Left renal pelvis (tissue), 4 donors: Measurements from ENCODE around the gene IGSF8. TPM values are rescaled to one million over a fixed set of nuclear protein-coding genes. Genes with fewer than 3 reads are reported as not detected.

ENCODE experiments used
- DNase-seq, 4 donors: peaks; one replicate each; pipeline ENCODE4 v3.0.0-alpha.2; 2013; ENCODE audit warnings: low read depth in 4 of 4, low spot score in 3 of 4
- polyA plus RNA-seq, 4 donors: library from polyadenylated mRNA; unstranded; fragments of 120-200 nt; gene quantifications; one replicate each; pipeline ENCODE4 v1.2.1, GENCODE V29; 2013; ENCODE audit not compliant: insufficient read length in 4 of 4

Gene IGSF8
- polyA plus RNA-seq, 4 donors = 18.3 to 40.3 (median 28.7) TPM

- no peak for DNase-seq
These were observed 5.9 kb downstream of the IGSF8 start for GRCh38 chr1:160092366-160093068.

DNA sequence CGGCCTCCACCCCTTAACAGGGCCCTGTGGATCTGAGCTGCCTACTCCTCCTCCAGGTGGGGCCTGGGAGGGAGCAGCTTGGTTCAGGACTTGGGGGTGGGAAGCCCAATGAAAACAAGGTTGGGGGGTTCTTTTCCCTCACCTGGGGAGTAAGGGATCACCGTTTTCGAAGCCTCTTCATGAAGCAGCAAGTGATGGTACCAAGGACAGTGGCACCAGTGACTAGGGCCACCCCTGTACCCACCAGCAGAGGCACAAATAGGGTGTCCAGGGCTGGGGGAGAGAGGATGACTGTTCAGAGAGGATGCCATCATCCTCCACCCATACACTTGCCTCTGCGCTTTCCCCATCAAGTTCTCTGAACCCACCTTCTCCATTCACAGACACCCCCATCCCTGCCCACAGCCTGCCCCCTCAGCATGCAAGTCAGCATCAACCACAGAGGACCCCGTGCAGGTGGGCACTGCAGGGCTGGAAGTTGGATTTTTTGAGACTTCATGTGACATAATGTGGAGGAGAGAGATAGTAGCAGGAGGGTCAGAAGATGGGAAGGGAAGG is 6.7 kb downstream of the IGSF8 start:
- DNase-seq = no peak

GRCh38 chr1:160090760-160091159 is 7.7 kb downstream of the IGSF8 start:
- DNase-seq = no peak

- no peak for DNase-seq
These were observed 8.5 kb downstream of the IGSF8 start for GRCh38 chr1:160089883-160090282.

- DNase-seq = no peak
These were observed 11.2 kb downstream of the IGSF8 start for GRCh38 chr1:160087118-160087662.

DNA sequence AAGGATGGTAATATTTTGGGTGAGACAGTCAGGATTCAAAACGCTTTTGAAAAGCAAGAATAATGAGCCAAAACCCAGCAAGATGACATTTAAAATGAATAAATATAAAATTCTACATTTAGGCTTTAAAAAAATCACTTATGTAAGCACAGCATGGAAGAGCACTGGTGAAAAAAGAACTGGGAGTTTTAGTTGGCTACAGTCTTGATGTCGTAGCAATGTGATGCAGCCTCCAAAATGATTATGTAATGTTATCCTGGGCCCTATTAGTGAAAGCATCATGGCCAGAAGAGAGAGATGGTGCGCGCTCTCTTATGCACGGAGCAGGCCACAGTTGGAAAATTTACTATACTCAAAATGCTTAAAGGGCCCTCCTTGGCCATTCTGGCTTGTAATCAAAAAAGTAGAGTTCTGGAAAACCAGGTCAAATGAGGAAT is 11.9 kb downstream of the IGSF8 start:
- DNase-seq = no peak

DNA sequence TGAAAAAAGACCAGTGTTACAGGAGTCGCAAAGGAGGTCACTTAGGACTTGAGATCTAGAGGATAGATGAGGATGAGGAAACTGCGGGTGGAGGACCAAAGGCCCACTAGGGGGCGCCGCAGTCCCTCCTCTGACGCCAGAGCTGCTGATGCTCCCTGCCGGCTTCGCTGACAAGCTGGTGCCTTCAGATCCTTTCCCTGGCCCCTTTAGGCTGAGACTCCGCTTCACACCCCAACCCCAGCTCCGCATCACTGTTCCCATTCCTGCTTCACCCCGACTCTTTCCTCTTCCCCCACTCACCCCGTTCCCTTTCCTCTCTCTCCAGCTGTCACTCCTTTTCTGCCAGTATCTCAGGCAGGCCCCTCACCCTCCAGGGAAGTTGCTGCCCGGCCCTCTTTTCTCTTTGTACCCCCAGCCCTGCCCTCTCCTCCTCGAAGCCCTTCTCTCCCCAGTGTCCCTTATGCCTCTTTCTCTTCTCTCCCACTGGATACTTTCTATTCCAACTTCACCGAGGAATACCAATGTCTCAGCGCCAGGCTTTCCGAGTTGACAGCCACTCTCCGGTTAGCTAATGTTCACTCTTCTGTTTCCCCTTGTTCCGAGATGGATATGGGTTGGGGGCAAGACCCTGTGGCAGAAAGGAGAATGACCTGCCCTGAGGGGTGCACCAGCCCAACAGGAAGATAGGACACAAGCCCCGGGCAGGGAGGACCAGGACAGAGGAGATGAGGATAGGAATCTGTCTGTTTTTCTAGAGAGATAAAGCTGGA is 12.5 kb downstream of the IGSF8 start:
- DNase-seq = no peak

DNA sequence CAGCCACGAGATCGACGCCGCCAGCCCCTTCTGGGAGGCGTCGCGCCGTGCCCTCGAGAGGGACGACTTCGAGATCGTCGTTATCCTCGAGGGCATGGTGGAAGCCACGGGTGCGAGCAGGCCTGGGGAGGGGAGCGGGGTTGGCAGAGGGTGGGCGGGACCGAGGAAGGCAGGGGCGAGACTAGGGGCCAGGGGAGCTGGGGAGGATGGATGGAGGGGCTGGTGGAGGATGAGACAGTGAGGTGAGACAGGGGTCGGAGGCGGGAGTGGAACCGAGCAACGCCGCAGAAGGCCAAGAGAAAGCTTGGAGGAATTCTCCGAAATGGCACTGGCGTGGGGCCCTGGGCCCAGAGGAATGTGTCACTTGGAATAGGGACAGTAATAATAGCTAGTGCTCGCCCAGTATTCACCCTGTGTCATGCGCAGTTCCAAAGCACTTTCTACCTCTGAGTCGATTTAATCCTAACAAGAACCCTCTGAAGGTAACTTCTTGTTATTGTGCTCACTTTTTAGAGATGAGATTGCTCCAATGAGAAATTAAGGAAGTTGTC is 13.6 kb downstream of the IGSF8 start:
- DNase-seq = no peak

DNA sequence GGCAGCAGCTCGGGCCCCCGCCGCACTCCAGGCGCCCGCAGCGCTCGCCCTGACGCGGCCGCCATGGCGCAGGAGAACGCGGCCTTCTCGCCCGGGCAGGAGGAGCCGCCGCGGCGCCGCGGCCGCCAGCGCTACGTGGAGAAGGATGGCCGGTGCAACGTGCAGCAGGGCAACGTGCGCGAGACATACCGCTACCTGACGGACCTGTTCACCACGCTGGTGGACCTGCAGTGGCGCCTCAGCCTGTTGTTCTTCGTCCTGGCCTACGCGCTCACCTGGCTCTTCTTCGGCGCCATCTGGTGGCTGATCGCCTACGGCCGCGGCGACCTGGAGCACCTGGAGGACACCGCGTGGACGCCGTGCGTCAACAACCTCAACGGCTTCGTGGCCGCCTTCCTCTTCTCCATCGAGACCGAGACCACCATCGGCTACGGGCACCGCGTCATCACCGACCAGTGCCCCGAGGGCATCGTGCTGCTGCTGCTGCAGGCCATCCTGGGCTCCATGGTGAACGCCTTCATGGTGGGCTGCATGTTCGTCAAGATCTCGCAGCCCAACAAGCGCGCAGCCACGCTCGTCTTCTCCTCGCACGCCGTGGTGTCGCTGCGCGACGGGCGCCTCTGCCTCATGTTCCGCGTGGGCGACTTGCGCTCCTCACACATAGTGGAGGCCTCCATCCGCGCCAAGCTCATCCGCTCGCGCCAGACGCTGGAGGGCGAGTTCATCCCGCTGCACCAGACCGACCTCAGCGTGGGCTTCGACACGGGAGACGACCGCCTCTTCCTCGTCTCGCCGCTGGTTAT is 14.2 kb downstream of the IGSF8 start:
- DNase-seq = no peak

DNA sequence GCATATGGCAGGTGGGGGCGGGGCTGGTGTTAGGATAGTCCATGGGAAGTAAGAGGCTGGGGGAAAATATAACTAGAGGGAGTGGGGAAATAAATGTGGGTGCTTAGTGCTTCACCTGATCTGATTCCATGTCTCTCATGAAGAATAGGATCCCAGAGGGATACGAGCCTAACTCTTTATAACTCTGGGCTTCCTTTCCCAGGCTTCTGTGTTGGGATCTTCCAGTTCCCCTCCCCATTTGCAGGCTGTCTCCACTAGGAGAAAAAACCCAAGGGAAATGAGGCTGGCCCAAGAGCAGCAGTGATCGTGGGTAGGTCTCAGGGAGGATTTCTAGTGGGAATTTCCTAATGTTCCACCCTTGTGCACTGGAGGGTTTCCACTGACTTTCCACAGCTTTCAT is 15.5 kb downstream of the IGSF8 start:
- no peak for DNase-seq

DNA sequence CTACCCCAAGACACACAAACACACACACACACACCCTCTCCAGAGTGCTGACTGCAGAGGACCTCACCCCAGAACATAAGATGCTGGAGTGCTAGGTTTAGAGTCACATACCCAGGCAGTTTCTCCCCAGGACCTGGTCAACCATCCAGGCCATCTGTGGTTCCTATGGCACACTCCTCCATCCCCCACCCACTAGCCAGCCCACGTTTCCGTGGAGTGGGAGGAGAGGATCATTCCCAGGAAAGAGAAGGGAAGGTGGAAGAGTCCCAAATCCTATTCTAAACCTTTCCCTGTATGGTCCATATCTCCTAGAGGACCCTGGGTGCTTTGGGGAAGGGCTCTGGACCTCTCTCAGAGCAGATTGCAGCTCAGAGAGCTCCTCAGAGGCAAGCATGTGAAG is 15.9 kb downstream of the IGSF8 start:
- no peak for DNase-seq

DNA sequence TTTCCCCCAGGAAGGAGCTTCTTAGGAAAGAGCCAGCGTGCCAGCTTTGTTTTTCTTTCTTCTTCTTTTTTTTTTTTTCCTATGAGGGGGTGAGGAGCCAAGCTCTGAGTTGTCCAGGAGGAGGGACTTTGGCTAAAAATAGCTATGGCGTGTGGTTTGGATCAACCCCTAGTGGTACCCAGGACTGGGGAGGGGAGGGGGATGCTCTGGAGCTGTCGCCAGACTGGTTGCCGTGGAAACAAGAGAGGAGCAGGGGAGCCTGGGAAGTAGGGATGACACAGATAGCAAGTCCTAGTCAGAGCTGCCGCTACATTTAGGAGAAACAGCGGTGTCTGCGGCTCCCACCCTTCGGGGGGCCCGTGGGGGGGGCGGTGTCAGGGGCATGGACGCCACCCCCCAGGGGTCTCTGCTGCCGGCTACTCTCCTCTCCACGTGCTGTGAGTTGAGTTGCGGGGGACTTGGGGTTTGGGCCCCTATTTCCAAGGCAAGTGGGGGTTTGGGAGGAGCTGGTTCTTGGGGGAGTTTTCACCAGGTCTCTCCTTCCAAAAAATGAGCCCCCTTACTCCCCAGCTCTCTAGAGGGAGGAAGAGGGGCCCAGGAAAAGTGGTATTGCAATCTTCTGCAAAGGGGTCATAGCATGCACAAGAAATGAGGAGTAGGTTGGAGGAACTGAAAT is 17.0 kb downstream of the IGSF8 start, which contains the start of gene KCNJ9:
TSS of gene KCNJ9 (plus strand) at position 278 of the 676 bp plus-strand sequence. CDS start 2,493 bp downstream, outside the sequence.
- DNase-seq = no peak

DNA sequence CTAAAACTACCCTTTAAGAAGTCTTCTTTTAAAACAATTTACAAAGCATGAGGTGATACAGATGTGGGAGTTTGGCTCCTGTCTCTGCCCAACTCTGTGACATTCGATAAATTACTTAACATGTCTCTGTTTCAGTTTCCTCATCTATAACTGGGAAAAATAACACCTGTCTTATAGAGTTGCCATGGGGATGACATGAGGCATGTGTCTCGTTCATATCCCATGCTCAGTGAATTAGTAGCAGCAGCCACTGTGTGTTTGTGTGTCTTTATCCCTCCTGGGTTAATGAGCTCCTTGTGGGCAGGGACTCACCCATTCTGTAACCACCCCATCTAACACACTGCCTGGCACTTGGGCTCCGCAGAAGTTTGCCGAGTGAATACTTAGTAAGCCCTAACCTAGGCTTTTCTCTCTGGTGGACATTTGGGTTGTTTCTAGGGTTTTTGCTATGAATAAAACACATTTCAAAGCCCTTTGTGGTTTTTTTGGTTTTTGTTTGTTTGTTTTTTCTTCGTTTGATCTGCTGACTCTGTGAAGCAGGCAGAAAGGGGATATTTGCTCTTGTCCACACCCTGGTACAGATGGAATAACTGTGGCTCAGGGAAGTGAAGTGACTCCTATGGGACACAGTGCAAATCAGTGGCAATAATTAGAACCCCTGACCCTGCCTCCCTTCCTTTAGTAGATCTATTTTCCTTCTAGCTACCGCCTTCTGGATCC is 17.9 kb downstream of the IGSF8 start:
- DNase-seq = no peak

DNA sequence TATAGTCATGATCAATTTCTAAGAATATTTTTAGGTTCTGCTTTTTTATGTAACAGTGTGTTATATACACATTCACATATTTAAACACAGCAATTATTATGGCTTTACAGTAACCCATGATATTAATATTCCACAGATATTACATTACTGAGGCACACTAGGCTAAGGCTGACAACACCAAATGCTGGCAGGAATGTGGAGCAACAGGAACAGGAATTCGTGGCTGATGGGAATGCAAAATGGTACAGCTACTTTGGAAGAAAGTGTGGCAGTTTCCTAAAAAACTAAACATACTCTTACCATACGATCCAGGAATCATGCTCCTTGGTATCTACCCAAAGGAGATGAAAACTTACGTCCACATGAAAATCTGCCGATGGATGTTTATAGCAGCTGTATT is 19.0 kb downstream of the IGSF8 start:
- DNase-seq = no peak

GRCh38 chr1:160078512-160079195 is 19.8 kb downstream of the IGSF8 start:
- DNase-seq = no peak

- no peak for DNase-seq
These were observed 20.9 kb downstream of the IGSF8 start for GRCh38 chr1:160077486-160077885.

GRCh38 chr1:160076295-160076694 is 22.1 kb downstream of the IGSF8 start:
- no peak for DNase-seq

DNA sequence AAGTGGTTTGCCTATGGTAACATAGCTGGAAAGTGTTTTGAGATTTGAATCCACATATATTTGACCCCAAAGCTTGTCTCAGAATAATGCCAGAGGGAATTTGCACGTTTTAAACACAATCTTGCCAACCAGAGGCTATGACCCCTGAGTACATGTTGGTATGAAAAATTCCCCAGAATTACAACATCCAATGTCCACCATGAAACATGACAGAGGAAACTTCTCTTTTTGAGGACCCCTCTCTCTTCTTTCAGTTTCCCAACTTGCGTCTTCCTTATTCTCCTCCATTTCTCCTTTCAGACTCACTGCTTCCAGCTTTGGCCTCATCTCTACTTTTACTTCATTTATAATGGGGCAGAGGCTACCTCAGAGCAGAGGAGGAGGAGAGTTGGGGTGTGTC is 22.6 kb downstream of the IGSF8 start:
- DNase-seq = no peak

GRCh38 chr1:160074865-160075264 is 23.6 kb downstream of the IGSF8 start:
- DNase-seq = no peak
